ENCODE data around the gene SLC17A4. TPM values are rescaled to one million over a fixed set of nuclear protein-coding genes. Genes with fewer than 3 reads are reported as not detected.

Gene SLC17A4, protein sequence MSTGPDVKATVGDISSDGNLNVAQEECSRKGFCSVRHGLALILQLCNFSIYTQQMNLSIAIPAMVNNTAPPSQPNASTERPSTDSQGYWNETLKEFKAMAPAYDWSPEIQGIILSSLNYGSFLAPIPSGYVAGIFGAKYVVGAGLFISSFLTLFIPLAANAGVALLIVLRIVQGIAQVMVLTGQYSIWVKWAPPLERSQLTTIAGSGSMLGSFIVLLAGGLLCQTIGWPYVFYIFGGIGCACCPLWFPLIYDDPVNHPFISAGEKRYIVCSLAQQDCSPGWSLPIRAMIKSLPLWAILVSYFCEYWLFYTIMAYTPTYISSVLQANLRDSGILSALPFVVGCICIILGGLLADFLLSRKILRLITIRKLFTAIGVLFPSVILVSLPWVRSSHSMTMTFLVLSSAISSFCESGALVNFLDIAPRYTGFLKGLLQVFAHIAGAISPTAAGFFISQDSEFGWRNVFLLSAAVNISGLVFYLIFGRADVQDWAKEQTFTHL
- total RNA-seq (2022) (not detected in 2 replicates), Bru-seq, nascent RNA (percentile 4 among the genes with signal in this experiment), BruChase-seq, experiment 1, labeled RNA remaining after a 6-hour chase (percentile 7 among the genes with signal in this experiment), BruChase-seq, experiment 2, labeled RNA remaining after a 2-hour chase (not detected)
- long read RNA-seq = 0 reads

DNA sequence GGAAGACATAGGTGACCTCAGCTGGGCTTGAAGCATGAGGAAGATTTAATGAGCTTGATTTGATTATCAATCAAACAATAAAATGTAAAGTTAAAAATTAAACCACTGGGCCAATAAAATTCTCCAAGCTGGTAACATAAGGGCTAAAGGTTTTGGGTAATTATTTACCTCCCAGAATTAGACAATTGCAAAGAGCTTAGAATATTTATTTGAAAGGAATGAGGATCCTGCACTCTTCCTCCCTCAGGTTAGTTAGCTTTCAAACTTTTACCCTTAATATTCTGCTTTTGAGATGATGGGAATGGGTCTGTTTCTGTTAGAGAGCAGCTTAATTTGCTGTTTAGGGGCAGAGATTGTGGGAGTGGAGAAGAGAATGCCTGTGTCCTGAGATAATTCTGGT, at the start of gene SLC17A4:
SLC17A4 (plus strand) TSS at position 208 of the 400 bp plus-strand sequence. CDS start 7,221 bp downstream, outside the sequence.
- Mint-ChIP-seq H3K4me1 (ENCODE audit: insufficient read depth, unreplicated experiment) (peaks cover 6% of the 10 kb centered on the region), H3K9me3 (ENCODE audit: unreplicated experiment) (no peaks in the 10 kb centered on the region), H3K4me3 (ENCODE audit: unreplicated experiment) (no peak within 1 kb of the TSS), H3K36me3 (ENCODE audit: insufficient read depth, unreplicated experiment) (no peaks in the 10 kb centered on the region), H3K27me3 (ENCODE audit: insufficient read depth, unreplicated experiment) (peaks cover 54% of the 10 kb centered on the region), H3K27ac (ENCODE audit: low read depth, unreplicated experiment) (no peak within 1 kb of the TSS)
- intact Hi-C loops (cut with micrococcal nuclease) = no loop called here
- TF ChIP-seq, protein P1, sequence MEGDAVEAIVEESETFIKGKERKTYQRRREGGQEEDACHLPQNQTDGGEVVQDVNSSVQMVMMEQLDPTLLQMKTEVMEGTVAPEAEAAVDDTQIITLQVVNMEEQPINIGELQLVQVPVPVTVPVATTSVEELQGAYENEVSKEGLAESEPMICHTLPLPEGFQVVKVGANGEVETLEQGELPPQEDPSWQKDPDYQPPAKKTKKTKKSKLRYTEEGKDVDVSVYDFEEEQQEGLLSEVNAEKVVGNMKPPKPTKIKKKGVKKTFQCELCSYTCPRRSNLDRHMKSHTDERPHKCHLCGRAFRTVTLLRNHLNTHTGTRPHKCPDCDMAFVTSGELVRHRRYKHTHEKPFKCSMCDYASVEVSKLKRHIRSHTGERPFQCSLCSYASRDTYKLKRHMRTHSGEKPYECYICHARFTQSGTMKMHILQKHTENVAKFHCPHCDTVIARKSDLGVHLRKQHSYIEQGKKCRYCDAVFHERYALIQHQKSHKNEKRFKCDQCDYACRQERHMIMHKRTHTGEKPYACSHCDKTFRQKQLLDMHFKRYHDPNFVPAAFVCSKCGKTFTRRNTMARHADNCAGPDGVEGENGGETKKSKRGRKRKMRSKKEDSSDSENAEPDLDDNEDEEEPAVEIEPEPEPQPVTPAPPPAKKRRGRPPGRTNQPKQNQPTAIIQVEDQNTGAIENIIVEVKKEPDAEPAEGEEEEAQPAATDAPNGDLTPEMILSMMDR (IDR thresholded peaks at IDR 0.05; ENCODE audit: unreplicated experiment) = no peak
- no TSS peak for BruUV-seq (replicated peaks)
- ChIA-PET POLR2A (no interaction called here), CTCF (interaction anchor here (1.1 kb wide), 1 partner anchor 249 kb away, joined by 4 read pairs; no protein-coding TSS in a partner anchor)
- no peak for DNase-seq (ENCODE audit: unreplicated experiment)

DNA sequence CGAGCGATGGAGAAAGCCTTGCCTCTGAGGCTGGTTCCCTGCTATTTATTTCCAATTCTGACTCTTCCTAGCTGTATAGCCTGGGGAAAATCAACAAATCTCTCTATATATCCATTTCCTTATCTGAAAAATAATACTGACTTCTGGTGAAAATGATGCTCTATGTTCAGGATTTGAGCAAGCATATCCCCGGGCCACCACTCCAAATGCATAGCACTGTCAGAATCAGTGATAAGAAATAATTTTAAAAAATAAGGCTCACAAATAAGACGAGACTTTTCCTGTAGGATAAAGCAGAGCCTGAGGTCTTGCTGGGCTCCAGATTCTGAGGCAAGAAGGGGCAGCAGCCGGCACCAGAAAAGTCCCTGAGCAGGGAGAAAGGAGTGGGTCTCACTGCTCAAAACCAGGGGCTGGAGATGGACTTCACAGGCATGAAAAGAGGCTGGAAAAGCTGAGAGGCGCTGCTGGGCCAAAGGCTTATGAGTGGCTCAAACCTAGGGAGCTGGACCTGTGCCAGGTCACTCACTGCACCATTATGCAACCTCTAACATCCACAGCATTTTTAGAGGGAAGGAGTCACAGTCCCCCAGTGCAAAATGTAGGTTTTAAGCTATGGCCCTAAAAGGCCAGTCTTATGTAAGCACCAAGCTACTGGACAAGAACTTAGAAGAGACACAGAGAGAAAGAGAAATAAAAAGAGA, 48.1 kb upstream of the SLC17A4 start:
- TF ChIP-seq, protein P1 (IDR thresholded peaks at IDR 0.05; ENCODE audit: unreplicated experiment) = no peak
- POLR2A ChIA-PET = interaction anchor here (1.0 kb wide), 1 partner anchor 10 kb away, joined by 4 read pairs; no protein-coding TSS in a partner anchor
- intact Hi-C loops (cut with micrococcal nuclease) = no loop called here

DNA sequence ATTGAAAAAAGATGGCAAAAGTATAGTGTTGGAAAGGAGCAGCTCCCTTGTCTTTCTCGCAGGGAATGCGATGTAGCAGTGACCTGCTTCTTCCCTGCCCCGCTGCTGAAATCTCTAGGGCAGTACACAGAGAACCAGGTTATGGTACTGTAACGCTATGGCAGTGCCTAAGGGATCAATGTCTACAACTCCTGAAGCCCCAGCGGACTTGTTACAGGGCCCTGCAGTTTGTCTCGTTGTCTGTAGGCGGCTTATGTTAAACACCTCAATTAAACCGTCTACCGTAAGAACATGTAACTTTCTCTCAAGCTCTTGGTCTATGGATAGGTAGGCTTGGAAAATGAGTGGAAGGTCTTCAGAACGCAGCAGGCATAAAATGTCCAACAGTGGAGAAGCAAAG, 44.8 kb upstream of the SLC17A4 start:
- BruUV-seq (replicated peaks) = no TSS peak
- CTCF ChIA-PET = interaction anchor here (0.6 to 1.9 kb wide), 3 partner anchors 8 to 293 kb away, joined by 3 to 11 read pairs (median 11); no protein-coding TSS in a partner anchor

More for the DNA sequence above, 48.1 kb upstream of the SLC17A4 start:
- Mint-ChIP-seq H3K27ac (ENCODE audit: low read depth, unreplicated experiment) (no peak overlapping the region), H3K4me1 (ENCODE audit: insufficient read depth, unreplicated experiment) (peaks cover 5% of the 10 kb centered on the region), H3K4me3 (ENCODE audit: unreplicated experiment) (no peak overlapping the region), H3K27me3 (ENCODE audit: insufficient read depth, unreplicated experiment) (peaks cover 21% of the 10 kb centered on the region), H3K9me3 (ENCODE audit: unreplicated experiment) (no peaks in the 10 kb centered on the region), H3K36me3 (ENCODE audit: insufficient read depth, unreplicated experiment) (no peaks in the 10 kb centered on the region)
- CTCF ChIA-PET = interaction anchor here (0.6 to 4.3 kb wide), 5 partner anchors 10 to 35 kb away, joined by 3 to 20 read pairs (median 5); no protein-coding TSS in a partner anchor
- BruUV-seq (replicated peaks) = no TSS peak
- DNase-seq (ENCODE audit: unreplicated experiment) = peak; percentile 78

More for the DNA sequence above, 44.8 kb upstream of the SLC17A4 start:
- intact Hi-C loops (cut with micrococcal nuclease) = no loop called here
- H3K27me3 Mint-ChIP-seq (ENCODE audit: insufficient read depth, unreplicated experiment) = peaks cover 21% of the 10 kb centered on the region
- TF ChIP-seq, protein P1 (IDR thresholded peaks at IDR 0.05; ENCODE audit: unreplicated experiment) = no peak
- POLR2A ChIA-PET = interaction anchor here (1.4 kb wide), 1 partner anchor 9 kb away, joined by 6 read pairs; no protein-coding TSS in a partner anchor
- H3K4me3 Mint-ChIP-seq (ENCODE audit: unreplicated experiment) = no peak overlapping the region
- DNase-seq (ENCODE audit: unreplicated experiment) = no peak
- no peaks in the 10 kb centered on the region for H3K36me3 Mint-ChIP-seq (ENCODE audit: insufficient read depth, unreplicated experiment)
- peaks cover 5% of the 10 kb centered on the region for H3K4me1 Mint-ChIP-seq (ENCODE audit: insufficient read depth, unreplicated experiment)
- no peak overlapping the region for H3K27ac Mint-ChIP-seq (ENCODE audit: low read depth, unreplicated experiment)
- no peaks in the 10 kb centered on the region for H3K9me3 Mint-ChIP-seq (ENCODE audit: unreplicated experiment)
